Testis (tissue), 3 donors: Measurements from ENCODE around the gene ARHGAP22. TPM values are rescaled to one million over a fixed set of nuclear protein-coding genes. Genes with fewer than 3 reads are reported as not detected.

ENCODE experiments used
- DNase-seq: peaks from one replicate; pipeline ENCODE4 v3.0.0-alpha.2; 2019
- H3K27ac ChIP-seq, 2 donors: fragments of 200-600 bp; sonication (generic); one replicate each; pipeline ENCODE4 v1.5.1; 2019
- H3K27me3 ChIP-seq: fragments of 200-600 bp; sonication (generic); one replicate; pipeline ENCODE4 v1.5.1; 2019
- H3K36me3 ChIP-seq: fragments of 200-600 bp; sonication (generic); one replicate; pipeline ENCODE4 v1.5.1; 2017; ENCODE audit warnings: low read depth; ENCODE audit errors: missing control alignments
- H3K4me1 ChIP-seq: fragments of 200-600 bp; sonication (generic); one replicate; pipeline ENCODE4 v1.5.1; 2019
- H3K4me3 ChIP-seq, 2 donors: fragments of 200-600 bp; sonication (generic); one replicate each; pipeline ENCODE4 v1.5.1; 2017 to 2019
- H3K9me3 ChIP-seq: fragments of 200-600 bp; sonication (generic); one replicate; pipeline ENCODE4 v1.5.1; 2017
- CTCF ChIP-seq, 3 experiments: fragments of 450-650 bp in 2 of 3; fragments of 200-600 bp in 1 of 3; sonication (generic) in 1 of 3; IDR thresholded peaks; one replicate each; pipeline ENCODE4 v1.5.1; 2016 to 2019; ENCODE audit warnings: antibody characterized with exemption in 3 of 3, mild to moderate bottlenecking in 2 of 3, moderate library complexity in 1 of 3
- POLR2A ChIP-seq: fragments of 450-650 bp; IDR thresholded peaks from one replicate; pipeline ENCODE4 v1.6.1; 2017; ENCODE audit warnings: antibody characterized with exemption, mild to moderate bottlenecking, moderate library complexity
- WGBS, 2 donors: methylation state at CpG; one replicate each; pipeline ENCODE4 v1.1.5; 2018; 5-methylcytosine and 5-hydroxymethylcytosine counted together
- intact Hi-C: fragments of 100-400 bp; cut with DNase I; formaldehyde crosslinking; loops from one replicate; pipeline ENCODE4 v1.15.1; 2023; ENCODE audit warnings: low total_unique reads
- polyA plus RNA-seq: library from polyadenylated mRNA; stranded (reverse); fragments of 350-450 nt; fragmentation: Illumina TruSeq; extraction: RNeasy Lipid Tissue Mini Kit (QIAGEN cat#74804); gene quantifications from one replicate; pipeline ENCODE4 v1.2.3, GENCODE V29; 2014; ENCODE audit warnings: low read depth, low replicate concordance; ENCODE audit not compliant: insufficient read depth
- total RNA-seq, 2 donors: library from RNA; depleted of rRNA; stranded (reverse); fragments of >200 nt; gene quantifications; one replicate each; pipeline ENCODE4 v1.2.3, GENCODE V29; 2016

ARHGAP22 gene
- total and polyA plus RNA-seq, 3 donors from 2014 or later, result 6.2 to 11.9 (median 8.8) TPM

- intact Hi-C loops, result no loop called here
- Histone ChIP-seq H3K27ac (no peak overlapping the region), H3K9me3 (no peaks in the 10 kb centered on the region), H3K4me3 (no peak overlapping the region), H3K4me1 (no peaks in the 10 kb centered on the region), H3K36me3 (no peaks in the 10 kb centered on the region), H3K27me3 (no peaks in the 10 kb centered on the region)
- TF ChIP-seq POLR2A (no peak), CTCF (IDR thresholded peaks at IDR 0.05) (no peak)
- 82 to 84% methylated on average over 2 of the region's 2 CpGs for WGBS, 2 donors
- no peak for DNase-seq
Observed at GRCh38 chr10:48526846-48527505, 77.9 kb downstream of the ARHGAP22 start.

- Histone ChIP-seq H3K36me3 (no peaks in the 10 kb centered on the region), H3K27ac (peak overlapping the region in 1 of 2 donors; percentile 29), H3K4me3 (no peak overlapping the region), H3K27me3 (no peaks in the 10 kb centered on the region), H3K4me1 (no peaks in the 10 kb centered on the region), H3K9me3 (no peaks in the 10 kb centered on the region)
- no peak for DNase-seq
- TF ChIP-seq CTCF (IDR thresholded peaks at IDR 0.05) (no peak), POLR2A (no peak)
- intact Hi-C loops, result no loop called here
- WGBS, 2 donors, result 33 to 37% methylated on average over 14 of the region's 14 CpGs
Observed at GRCh38 chr10:48526011-48526821, 78.7 kb downstream of the ARHGAP22 start.

GRCh38 chr10:48525113-48525512 is 79.8 kb downstream of the ARHGAP22 start:
- Histone ChIP-seq H3K4me1 (no peaks in the 10 kb centered on the region), H3K27me3 (no peaks in the 10 kb centered on the region), H3K9me3 (no peaks in the 10 kb centered on the region), H3K4me3 (no peak overlapping the region), H3K36me3 (no peaks in the 10 kb centered on the region), H3K27ac (no peak overlapping the region)
- TF ChIP-seq POLR2A (no peak), CTCF (IDR thresholded peaks at IDR 0.05) (no peak)
- no peak for DNase-seq
- 92 to 95% methylated on average over 5 of the region's 5 CpGs for WGBS, 2 donors
- intact Hi-C loops, result no loop called here

- intact Hi-C loops, result no loop called here
- no peaks in the 10 kb centered on the region for H3K27me3 ChIP-seq
- peak; percentile 64 for DNase-seq
- H3K4me3 ChIP-seq, result peak overlapping the region; percentile 49 to 55
- H3K36me3 ChIP-seq, result no peaks in the 10 kb centered on the region
- TF ChIP-seq CTCF (IDR thresholded peaks at IDR 0.05) (peak; percentile 25 to 81 (median 54)), POLR2A (no peak)
- H3K27ac ChIP-seq, result no peak overlapping the region
- no peaks in the 10 kb centered on the region for H3K4me1 ChIP-seq
- H3K9me3 ChIP-seq, result no peaks in the 10 kb centered on the region
- WGBS, 2 donors, result 10 to 39% methylated on average over 5 to 32 of the region's 93 CpGs
Observed at GRCh38 chr10:48523820-48524758, 80.8 kb downstream of the ARHGAP22 start.
